Kidney epithelial cell (primary cell): ENCODE measurements around the gene BBS9. TPM values are rescaled to one million over a fixed set of nuclear protein-coding genes. Genes with fewer than 3 reads are reported as not detected.

Experiments
- DNase-seq: peaks from one replicate; pipeline ENCODE4 v3.0.0-alpha.2; 2010; ENCODE audit warnings: low read depth
- H3K27me3 ChIP-seq: 2 replicates; pipeline ENCODE4 v1.6.0; 2011; ENCODE audit warnings: low read length; ENCODE audit not compliant: control insufficient read depth, insufficient read depth
- H3K36me3 ChIP-seq: 2 replicates; pipeline ENCODE4 v1.5.1; 2011; ENCODE audit warnings: low read length; ENCODE audit not compliant: control insufficient read depth, insufficient read depth
- H3K4me3 ChIP-seq: 2 replicates; pipeline ENCODE4 v1.5.1; 2011; ENCODE audit warnings: low read depth, mild to moderate bottlenecking, control low read depth, low read length
- total RNA-seq: library from RNA; depleted of rRNA; stranded (reverse); fragments of >200 nt; gene quantifications from 2 replicates; pipeline ENCODE4 v1.2.3, GENCODE V29; 2015
- TF ChIP-seq, protein P1 (sequence below): IDR thresholded peaks from 2 replicates; pipeline ENCODE4 v1.5.1; 2011; ENCODE audit warnings: mild to moderate bottlenecking, moderate library complexity, low read length, control low read depth, inconsistent platforms; ENCODE audit not compliant: insufficient read depth, poor library complexity, severe bottlenecking

The BBS9 gene
- total RNA-seq, 1 donor from 2014 or later: 20.4 TPM

DNA sequence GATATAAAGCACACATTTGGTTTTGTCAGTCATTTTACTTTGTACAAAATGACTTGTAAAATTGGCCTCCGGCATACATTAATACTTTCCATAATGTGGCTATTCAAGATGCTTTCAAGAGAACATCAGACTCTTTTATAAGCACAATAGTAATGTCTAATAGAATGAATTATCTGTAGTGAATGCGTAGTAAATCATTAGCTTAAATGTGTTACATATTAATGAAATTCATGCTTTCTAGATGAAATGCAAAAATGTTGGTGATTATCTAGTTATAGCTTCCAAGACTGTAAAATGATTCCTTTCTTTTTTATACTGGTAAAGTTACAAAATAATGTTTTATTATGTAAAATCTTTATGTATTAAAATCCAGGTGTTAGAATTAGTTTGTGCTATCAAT, 144.0 kb downstream of the BBS9 start:
- Histone ChIP-seq H3K4me3 (no peak overlapping the region), H3K27me3 (no peaks in the 10 kb centered on the region), H3K36me3 (no peaks in the 10 kb centered on the region)
- TF ChIP-seq, protein P1, sequence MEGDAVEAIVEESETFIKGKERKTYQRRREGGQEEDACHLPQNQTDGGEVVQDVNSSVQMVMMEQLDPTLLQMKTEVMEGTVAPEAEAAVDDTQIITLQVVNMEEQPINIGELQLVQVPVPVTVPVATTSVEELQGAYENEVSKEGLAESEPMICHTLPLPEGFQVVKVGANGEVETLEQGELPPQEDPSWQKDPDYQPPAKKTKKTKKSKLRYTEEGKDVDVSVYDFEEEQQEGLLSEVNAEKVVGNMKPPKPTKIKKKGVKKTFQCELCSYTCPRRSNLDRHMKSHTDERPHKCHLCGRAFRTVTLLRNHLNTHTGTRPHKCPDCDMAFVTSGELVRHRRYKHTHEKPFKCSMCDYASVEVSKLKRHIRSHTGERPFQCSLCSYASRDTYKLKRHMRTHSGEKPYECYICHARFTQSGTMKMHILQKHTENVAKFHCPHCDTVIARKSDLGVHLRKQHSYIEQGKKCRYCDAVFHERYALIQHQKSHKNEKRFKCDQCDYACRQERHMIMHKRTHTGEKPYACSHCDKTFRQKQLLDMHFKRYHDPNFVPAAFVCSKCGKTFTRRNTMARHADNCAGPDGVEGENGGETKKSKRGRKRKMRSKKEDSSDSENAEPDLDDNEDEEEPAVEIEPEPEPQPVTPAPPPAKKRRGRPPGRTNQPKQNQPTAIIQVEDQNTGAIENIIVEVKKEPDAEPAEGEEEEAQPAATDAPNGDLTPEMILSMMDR: no peak
- no peak for DNase-seq

- H3K36me3 ChIP-seq: no peaks in the 10 kb centered on the region
- DNase-seq: no peak
- no peaks in the 10 kb centered on the region for H3K27me3 ChIP-seq
- TF ChIP-seq, protein P1: no peak
- H3K4me3 ChIP-seq: no peak overlapping the region
Measured at GRCh38 chr7:33276325-33276724, 147.0 kb downstream of the BBS9 start.

- Histone ChIP-seq H3K36me3 (no peaks in the 10 kb centered on the region), H3K4me3 (no peak overlapping the region), H3K27me3 (no peaks in the 10 kb centered on the region)
- DNase-seq: no peak
- TF ChIP-seq, protein P1: no peak
Measured at GRCh38 chr7:33276729-33277128, 147.4 kb downstream of the BBS9 start.

GRCh38 chr7:33278095-33278494, 148.7 kb downstream of the BBS9 start:
- TF ChIP-seq, protein P1: no peak
- Histone ChIP-seq H3K36me3 (no peaks in the 10 kb centered on the region), H3K27me3 (no peaks in the 10 kb centered on the region), H3K4me3 (no peak overlapping the region)
- DNase-seq: no peak

GRCh38 chr7:33286501-33286900, 157.1 kb downstream of the BBS9 start:
- Histone ChIP-seq H3K27me3 (no peaks in the 10 kb centered on the region), H3K4me3 (no peak overlapping the region), H3K36me3 (no peaks in the 10 kb centered on the region)
- no peak for DNase-seq
- TF ChIP-seq, protein P1: no peak

- no peaks in the 10 kb centered on the region for H3K36me3 ChIP-seq
- no peak overlapping the region for H3K4me3 ChIP-seq
- H3K27me3 ChIP-seq: no peaks in the 10 kb centered on the region
- DNase-seq: no peak
- TF ChIP-seq, protein P1: no peak
Measured at GRCh38 chr7:33287738-33288137, 158.4 kb downstream of the BBS9 start.
